ENCODE measurements around the gene BRWD1.

The BRWD1 gene

DNA sequence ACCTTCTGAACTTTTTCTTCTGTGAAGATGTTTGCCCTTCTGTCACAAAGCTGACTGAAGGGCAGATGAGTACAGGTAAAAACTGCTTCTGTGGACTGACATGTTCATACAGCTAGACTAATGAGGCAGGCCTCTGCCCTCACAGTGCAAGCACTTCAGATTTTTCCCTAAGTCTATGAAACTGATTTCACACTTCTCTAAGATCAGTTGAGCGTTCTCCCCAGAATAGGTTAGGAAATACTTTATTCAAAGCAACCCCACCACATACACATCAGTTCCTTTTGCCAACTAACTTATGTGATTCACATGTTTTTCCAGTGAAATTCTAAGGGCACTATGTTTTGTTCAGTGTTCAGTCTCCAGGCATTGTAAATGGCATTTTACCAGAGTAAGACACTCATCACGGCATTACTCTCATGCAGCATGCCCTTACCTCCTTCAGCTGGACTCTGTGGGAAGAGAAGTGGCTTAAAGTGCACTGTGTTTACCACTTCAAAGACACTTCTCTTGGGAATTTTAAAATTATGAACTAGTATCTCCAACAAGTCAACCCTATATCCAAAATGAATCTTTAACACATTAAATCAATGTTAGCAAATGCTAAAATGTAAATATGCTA lies 124.8 kb downstream of the BRWD1 start:
- FAIRE-seq (no peak), DNase-seq (ENCODE audit: insufficient read length) (no peak)
- TF ChIP-seq TAF1 (IDR thresholded peaks at IDR 0.05; ENCODE audit: borderline replicate concordance, low read depth, low read length) (no peak), POLR2A (IDR thresholded peaks at IDR 0.05; ENCODE audit: low read depth, low read length) (no peak), POLR2AphosphoS5 (IDR thresholded peaks at IDR 0.05; ENCODE audit: low read depth, low read length) (no peak)

DNA sequence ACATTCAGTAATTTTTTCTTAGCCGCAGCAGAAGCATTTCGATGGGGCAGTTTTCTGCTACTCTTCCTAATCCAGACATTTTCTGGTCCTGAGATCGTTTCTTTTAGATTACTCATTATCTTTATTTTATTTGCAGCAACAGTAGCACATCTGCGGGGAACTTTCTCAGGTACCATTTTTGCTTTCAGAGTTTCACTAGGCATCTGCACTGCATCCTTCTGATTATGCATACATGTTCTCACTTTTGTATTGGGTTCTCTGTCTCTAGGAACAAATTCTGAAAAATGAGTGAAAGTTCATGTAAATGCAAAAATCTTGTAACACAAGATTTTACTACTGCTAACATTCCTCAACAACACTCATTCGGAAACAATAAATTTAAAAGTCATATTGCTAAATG lies 126.3 kb downstream of the BRWD1 start:
- DNase-seq (ENCODE audit: insufficient read length) (no peak), FAIRE-seq (no peak)
- TF ChIP-seq POLR2AphosphoS5 (IDR thresholded peaks at IDR 0.05; ENCODE audit: low read depth, low read length) (no peak), POLR2A (IDR thresholded peaks at IDR 0.05; ENCODE audit: low read depth, low read length) (no peak), TAF1 (IDR thresholded peaks at IDR 0.05; ENCODE audit: borderline replicate concordance, low read depth, low read length) (no peak)

DNA sequence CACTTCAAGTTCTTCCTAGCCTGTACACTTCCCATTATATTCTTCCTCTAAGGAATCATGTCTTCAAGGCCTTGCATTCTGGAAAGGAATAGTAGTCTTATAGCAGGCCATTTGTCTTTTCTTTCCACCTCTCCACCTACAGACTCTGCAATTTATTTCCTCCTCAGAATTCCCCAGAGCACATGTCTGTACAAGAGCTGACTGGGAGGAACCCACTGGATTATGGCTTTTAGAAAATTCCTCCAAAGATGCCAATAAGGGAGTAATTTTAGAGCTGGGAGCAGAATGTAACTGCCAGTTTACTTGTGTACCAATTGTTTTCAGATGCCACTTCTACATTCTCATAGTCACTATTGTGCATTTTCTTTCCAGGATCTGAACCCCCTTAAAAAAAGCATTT lies 126.8 kb downstream of the BRWD1 start:
- TF ChIP-seq POLR2A (IDR thresholded peaks at IDR 0.05; ENCODE audit: low read depth, low read length) (no peak), POLR2AphosphoS5 (IDR thresholded peaks at IDR 0.05; ENCODE audit: low read depth, low read length) (no peak), TAF1 (IDR thresholded peaks at IDR 0.05; ENCODE audit: borderline replicate concordance, low read depth, low read length) (no peak)
- DNase-seq (ENCODE audit: insufficient read length) (no peak), FAIRE-seq (no peak)

DNA sequence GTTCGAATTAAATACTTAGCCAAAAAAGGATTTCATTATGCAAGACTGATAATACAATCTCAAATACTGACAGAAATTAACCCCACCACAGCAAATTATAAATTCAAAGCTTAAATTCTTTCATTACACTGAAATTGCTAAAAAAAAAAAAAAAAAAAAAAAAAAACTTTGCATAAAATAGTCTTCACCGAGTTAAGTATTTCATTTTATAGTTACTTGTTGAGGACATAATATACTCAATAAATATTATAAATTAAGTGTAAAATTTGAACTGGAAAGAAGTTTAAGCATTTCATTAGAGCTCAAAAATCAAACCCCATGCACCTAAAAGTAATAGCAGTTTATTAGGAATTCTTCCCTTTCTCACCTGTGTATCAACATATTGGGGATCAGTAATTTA lies 128.3 kb downstream of the BRWD1 start:
- DNase-seq (ENCODE audit: insufficient read length) (no peak), FAIRE-seq (no peak)
- no peak for TF ChIP-seq POLR2A (IDR thresholded peaks at IDR 0.05; ENCODE audit: low read depth, low read length)

DNA sequence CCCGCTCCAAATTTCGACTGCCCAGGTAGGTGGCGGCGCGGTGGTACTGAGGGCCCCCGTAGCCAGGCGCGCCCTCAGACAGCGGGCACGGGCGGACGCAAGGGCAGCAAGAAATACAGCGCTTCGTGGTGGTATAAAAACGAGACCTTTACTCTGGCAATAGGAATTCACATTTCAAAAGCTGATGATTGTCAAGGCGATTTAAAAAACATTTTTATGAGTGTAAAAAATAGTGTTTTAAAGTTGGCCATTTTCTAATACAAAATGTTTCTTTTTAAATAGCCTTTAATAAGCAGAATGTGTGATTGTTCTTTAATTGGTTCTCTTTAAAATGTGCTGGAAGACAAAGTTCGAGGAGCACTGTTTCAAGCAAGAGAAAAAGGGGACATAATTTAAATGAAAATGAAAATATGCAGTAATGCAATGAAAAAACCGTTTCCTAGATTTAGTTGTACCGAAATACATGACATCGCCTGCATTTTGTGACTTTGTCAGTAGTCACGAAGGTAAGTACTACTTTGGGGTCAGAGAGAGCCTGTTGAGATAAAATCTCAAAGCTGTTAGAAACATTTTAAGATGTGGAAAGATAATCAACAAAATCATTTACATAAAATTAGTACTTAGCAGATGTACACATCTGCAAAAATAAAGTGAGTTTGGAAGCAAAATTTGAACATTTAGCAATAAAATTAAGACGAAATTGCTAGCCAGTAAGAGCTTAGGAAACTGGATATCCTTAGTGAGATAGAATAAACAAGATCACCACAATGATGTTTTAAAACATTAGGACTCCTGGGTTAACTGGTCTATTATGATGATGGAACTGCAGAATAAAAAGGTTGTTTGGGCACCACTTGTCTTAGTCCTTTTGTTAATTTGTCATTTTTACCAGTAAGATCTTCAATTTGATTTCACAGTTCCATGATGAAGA lies 129.1 kb downstream of the BRWD1 start:
- TF ChIP-seq TAF1 (IDR thresholded peaks at IDR 0.05; ENCODE audit: borderline replicate concordance, low read depth, low read length) (no peak), POLR2A (IDR thresholded peaks at IDR 0.05; ENCODE audit: low read depth, low read length) (no peak), POLR2AphosphoS5 (IDR thresholded peaks at IDR 0.05; ENCODE audit: low read depth, low read length) (no peak)
- no peak for DNase-seq (ENCODE audit: insufficient read length)
- FAIRE-seq: no peak

DNA sequence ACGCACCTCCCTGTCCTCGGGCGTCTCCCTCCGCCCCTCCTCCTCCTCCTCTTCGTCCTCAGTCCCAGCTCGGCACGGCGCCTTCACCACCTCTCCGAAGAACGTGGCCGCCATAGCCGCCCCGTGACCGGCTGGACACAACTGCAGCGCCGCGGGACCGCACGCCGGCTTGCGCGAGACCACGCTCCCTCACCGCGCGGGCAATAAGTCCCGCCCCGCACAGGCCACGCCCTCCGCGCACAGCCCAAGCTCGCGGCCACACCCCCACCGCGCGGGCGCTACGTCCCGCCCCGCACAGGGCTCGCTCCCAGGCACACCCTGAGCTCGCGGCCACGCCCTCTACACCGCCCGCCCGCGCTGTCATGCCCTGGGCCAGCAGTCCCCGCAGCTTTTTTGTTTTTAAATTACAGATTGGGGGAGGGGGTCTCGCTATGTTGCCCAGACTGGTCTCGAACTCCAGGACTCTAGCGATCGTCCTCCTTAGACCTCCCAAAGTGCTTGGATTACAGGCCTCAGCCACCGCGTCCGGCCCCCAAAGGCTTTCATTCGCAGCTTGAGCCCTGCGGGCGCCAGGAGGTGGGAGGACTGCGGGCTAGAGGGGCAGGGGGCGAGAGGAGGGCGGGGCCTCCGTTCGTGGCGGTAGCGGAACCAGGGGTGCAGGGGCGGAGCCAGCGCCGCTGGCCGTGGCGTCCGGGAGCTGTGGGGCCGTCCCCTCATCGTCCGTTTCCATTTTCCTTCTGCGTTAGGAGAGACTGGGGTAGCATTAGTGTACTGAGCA lies 130.0 kb downstream of the BRWD1 start, which contains the start of gene PSMG1:
TSS of gene PSMG1 (minus strand) at position 180 of the 778 bp plus-strand sequence. CDS start at position 114, 66 bp downstream.
- peak; percentile 56 for DNase-seq (ENCODE audit: insufficient read length)
- TF ChIP-seq POLR2A (IDR thresholded peaks at IDR 0.05; ENCODE audit: low read depth, low read length): peak; percentile 92
- TF ChIP-seq TAF1 (IDR thresholded peaks at IDR 0.05; ENCODE audit: borderline replicate concordance, low read depth, low read length): peak; percentile 52; the same call in 1 of the 2 replicates
- TF ChIP-seq POLR2AphosphoS5 (IDR thresholded peaks at IDR 0.05; ENCODE audit: low read depth, low read length): peak; percentile 92
- peak; percentile 94 for FAIRE-seq

DNA sequence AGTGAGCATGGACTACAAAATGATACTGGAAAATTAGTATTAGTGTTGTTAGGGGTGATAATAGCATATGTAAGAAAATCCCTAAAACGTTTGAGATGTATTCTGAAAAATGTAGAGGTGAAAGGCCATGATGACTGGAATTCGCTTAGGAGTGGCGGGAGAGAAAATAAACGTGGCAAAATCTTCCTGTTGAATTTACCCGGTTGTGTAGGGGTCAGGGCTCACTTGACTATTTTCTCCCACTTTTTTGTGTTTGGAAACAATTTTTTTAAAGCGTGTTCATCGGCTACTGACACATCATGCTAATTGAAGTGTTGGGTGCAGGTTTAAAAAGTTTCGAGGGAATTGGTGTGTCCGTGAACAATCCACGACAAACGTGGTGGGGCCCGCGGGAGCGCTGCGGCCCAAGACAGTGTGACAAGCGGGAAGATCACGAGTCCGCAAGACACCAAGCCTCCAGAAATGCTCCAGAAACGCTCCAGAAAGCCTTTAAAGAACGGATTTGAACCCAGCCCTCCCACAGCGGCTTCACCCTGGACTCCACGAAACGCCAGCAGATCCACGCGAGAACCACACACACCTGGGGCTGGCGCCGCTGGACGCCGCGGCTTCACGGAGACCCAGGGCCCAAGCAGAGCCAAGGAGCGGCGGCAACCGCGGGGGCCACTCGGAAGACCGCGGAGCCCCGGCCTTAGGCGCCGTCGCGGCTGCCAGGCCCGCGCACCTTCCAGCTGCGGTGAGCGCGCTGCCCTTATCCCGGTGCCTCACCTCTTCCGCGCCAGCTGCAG lies 130.8 kb downstream of the BRWD1 start:
- FAIRE-seq (peak; percentile 27), DNase-seq (ENCODE audit: insufficient read length) (no peak)
- no peak for TF ChIP-seq POLR2AphosphoS5 (IDR thresholded peaks at IDR 0.05; ENCODE audit: low read depth, low read length)
- TF ChIP-seq POLR2A (IDR thresholded peaks at IDR 0.05; ENCODE audit: low read depth, low read length): no peak
- TF ChIP-seq TAF1 (IDR thresholded peaks at IDR 0.05; ENCODE audit: borderline replicate concordance, low read depth, low read length): no peak

DNA sequence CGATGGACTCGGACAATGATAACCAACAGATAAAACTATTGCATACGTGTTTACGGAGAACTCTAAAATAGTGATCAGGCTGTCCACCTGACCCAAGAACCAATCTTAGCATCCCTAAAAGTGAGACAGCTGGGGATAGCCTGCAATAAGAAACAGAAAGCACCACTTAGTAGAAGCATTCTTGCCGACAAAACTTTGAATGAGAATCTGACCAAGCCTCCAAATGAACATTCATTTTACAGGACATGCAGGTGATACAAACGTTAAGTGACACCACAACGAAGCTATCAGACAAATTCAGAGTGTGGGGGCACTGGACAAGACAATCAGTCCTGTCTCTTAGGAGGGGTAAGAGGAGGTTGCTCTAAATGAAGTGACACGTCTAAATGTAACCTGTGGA lies 131.4 kb downstream of the BRWD1 start:
- no peak for TF ChIP-seq POLR2A (IDR thresholded peaks at IDR 0.05; ENCODE audit: low read depth, low read length)
- TF ChIP-seq POLR2AphosphoS5 (IDR thresholded peaks at IDR 0.05; ENCODE audit: low read depth, low read length): no peak
- FAIRE-seq (no peak), DNase-seq (ENCODE audit: insufficient read length) (no peak)

DNA sequence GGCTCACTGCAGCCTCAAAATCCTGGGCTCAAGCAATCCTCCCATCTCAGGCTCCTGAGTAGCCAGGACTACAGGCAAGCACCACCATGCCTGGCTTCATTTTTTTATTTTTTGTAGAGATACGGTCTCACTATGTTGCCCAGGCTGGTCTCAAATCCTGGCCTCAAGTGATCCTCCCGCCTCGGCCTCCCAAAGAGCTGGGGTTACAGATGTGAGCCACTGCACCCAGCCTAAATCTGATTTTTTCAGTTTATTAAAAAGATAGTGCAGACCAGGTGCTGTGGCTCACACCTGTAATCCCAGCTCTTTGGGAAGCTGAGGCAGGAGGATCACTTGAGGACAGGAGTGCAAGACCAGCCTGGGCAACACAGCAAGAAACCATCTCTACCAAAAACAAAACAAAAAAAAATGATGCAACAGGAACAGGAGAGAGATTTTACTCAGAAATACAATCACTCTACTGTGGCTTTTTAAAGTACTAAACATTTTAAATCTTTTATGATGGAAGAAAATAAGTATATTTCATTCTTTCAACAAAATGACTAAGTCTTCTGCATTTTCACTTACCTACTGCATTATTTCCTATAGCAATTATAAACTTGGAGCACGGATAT lies 132.1 kb downstream of the BRWD1 start:
- no peak for DNase-seq (ENCODE audit: insufficient read length)
- no peak for FAIRE-seq

DNA sequence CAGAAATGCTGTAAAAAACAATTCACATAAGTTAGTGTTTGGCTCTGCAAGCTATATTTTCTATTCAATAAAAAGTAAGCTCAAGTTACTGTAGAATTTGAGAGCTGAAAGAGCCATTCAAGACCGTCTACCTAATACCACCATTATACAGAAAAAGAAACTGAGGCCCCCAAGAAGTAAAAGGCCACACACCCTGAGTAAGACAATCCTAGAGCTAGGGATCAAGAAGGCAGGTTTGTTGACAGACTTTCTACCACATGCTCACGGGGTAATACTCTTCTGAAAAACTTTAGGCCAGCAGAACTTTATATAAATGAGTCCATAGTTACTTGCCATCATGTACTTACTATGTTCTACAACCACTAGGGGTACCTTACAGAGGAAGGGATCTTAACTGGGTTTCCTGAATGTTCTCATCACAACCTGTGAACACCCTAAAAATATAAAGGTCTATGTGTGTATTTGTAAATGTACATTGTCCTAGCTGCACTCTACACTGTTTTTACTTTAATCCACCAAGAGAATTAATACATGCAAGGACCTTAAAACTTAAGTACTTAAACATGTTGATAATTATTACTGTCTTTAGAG lies 132.9 kb downstream of the BRWD1 start:
- no peak for DNase-seq (ENCODE audit: insufficient read length)
- FAIRE-seq: no peak
- TF ChIP-seq POLR2AphosphoS5 (IDR thresholded peaks at IDR 0.05; ENCODE audit: low read depth, low read length): no peak
- TF ChIP-seq TAF1 (IDR thresholded peaks at IDR 0.05; ENCODE audit: borderline replicate concordance, low read depth, low read length): no peak
- no peak for TF ChIP-seq POLR2A (IDR thresholded peaks at IDR 0.05; ENCODE audit: low read depth, low read length)

More for the DNA sequence above, 132.1 kb downstream of the BRWD1 start:
- TF ChIP-seq TAF1 (IDR thresholded peaks at IDR 0.05; ENCODE audit: borderline replicate concordance, low read depth, low read length) (no peak), POLR2AphosphoS5 (IDR thresholded peaks at IDR 0.05; ENCODE audit: low read depth, low read length) (no peak), POLR2A (IDR thresholded peaks at IDR 0.05; ENCODE audit: low read depth, low read length) (no peak)

All from GM12892 (cell line).